Loucy (cell line): ENCODE data around the gene SAMD4A.
A peak's percentile ranks its signal among the peaks of the same experiment; 100 is the strongest.

Experiments
- CTCF ChIP-seq: fragments of 200-600 bp; sonication (generic); conservative IDR thresholded peaks from 2 replicates; pipeline ENCODE4 v1.5.1; 2014; ENCODE audit warnings: mild to moderate bottlenecking, antibody characterized with exemption, low read length
- EZH2phosphoT487 ChIP-seq: fragments of 200-600 bp; IDR thresholded peaks from 2 replicates; pipeline ENCODE4 v1.6.1; 2018; ENCODE audit warnings: antibody characterized with exemption, mild to moderate bottlenecking, moderate library complexity, borderline replicate concordance

- TF ChIP-seq CTCF (peak; percentile 88), EZH2phosphoT487 (no peak)
These were observed 124.8 kb downstream of the SAMD4A start for GRCh38 chr14:54691525-54692283.
